Measurements from ENCODE around the gene EEIG1.

DNA sequence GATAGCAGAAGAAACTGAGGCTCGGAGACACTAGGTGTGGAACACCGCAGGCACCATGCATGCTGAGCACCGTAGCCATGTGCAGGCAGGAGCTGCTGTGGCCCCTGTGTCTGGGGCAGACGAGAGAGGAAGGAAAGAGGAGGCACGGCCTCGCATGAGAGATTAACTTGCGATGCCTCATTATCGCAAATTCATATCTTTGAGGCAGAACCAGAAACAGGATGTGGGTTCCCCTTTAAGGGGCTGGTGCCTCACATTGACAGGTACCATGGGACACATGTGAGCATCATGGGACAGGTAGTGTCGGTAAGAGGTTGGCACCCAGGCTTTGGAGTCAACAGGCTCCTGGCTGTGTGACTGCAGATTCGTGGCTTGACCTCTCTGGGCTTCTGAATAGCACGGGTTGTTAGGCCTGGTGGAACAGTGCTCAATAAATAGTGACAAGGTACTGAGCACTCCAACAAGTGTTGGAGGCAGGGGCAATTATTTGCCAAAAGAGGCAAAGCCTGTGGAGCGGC is 45.5 kb upstream of the EEIG1 start:
- TF ChIP-seq MAFF (IDR thresholded peaks at IDR 0.05; ENCODE audit: low read length) (no peak), EZH2 (IDR thresholded peaks at IDR 0.05; ENCODE audit: borderline replicate concordance, low read depth, low read length) (no peak), ZZZ3 (IDR thresholded peaks at IDR 0.05) (no peak), HDAC3 (IDR thresholded peaks at IDR 0.05; ENCODE audit: borderline replicate concordance, partially characterized antibody) (no peak), DIDO1 (tag; IDR thresholded peaks at IDR 0.05; ENCODE audit: low read depth) (no peak)
- TF ChIP-seq, protein P1, sequence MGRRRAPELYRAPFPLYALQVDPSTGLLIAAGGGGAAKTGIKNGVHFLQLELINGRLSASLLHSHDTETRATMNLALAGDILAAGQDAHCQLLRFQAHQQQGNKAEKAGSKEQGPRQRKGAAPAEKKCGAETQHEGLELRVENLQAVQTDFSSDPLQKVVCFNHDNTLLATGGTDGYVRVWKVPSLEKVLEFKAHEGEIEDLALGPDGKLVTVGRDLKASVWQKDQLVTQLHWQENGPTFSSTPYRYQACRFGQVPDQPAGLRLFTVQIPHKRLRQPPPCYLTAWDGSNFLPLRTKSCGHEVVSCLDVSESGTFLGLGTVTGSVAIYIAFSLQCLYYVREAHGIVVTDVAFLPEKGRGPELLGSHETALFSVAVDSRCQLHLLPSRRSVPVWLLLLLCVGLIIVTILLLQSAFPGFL (CRISPR knock-in tag; IDR thresholded peaks at IDR 0.05): no peak
- TF ChIP-seq, protein P2, sequence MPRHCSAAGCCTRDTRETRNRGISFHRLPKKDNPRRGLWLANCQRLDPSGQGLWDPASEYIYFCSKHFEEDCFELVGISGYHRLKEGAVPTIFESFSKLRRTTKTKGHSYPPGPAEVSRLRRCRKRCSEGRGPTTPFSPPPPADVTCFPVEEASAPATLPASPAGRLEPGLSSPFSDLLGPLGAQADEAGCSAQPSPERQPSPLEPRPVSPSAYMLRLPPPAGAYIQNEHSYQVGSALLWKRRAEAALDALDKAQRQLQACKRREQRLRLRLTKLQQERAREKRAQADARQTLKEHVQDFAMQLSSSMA (CRISPR knock-in tag; IDR thresholded peaks at IDR 0.05): no peak

Data from K562 (cell line).